K562 (cell line): ENCODE results near the gene APOL2. TPM values are rescaled to one million over a fixed set of nuclear protein-coding genes. Genes with fewer than 3 reads are reported as not detected.

Source experiments
- ATAC-seq: fragments of 200-7000 bp; cut with Tn5 transposase; 3 replicates; pipeline ENCODE4 v1.9.1; 2020; ENCODE audit warnings: moderate library complexity
- BruUV-seq: library from RNA; stranded (reverse); fragments of 400-500 nt; replicated peaks from 2 replicates; lab custom pipeline; 2021; lab: Mats Ljungman, UMichigan
- CTCF ChIA-PET: fragments of 300-600 bp; formaldehyde crosslinking; extraction: SDS; loops from one replicate; lab custom pipeline; 2021; ENCODE audit warnings: low intra/inter-chr PET ratio; lab: Yijun Ruan, JAX
- POLR2A ChIA-PET: fragments of 300-600, 350-650 bp; sonication (Branson Sonifier 250); formaldehyde crosslinking; extraction: SDS; loops from one replicate; lab custom pipeline; 2021; ENCODE audit warnings: antibody characterized with exemption, inconsistent platforms; lab: Yijun Ruan, JAX
- DNase-seq, 4 experiments: peaks; one replicate each; pipeline versions ENCODE4 v3.0.0 to v3.0.0-alpha.2; 2011 to 2018; ENCODE audit warnings: low spot score in 3 of 4, mixed read lengths in 3 of 4; ENCODE audit errors: extremely low read depth in 1 of 4
- FAIRE-seq: peaks from 2 replicates; lab custom pipeline; 2011; peaks lifted over from hg19 to GRCh38; lab: Jason Lieb, UNC
- H2AFZ ChIP-seq: 2 replicates; pipeline ENCODE4 v1.6.0; 2011; ENCODE audit warnings: low read depth, low read length, control low read depth, inconsistent platforms
- H3K27ac ChIP-seq: fragments of 200-600 bp; 3 replicates; pipeline ENCODE4 v1.8.0; 2011; ENCODE audit warnings: low read depth, mild to moderate bottlenecking, control low read depth, inconsistent platforms, low read length, moderate library complexity, mixed read lengths; ENCODE audit errors: extremely low read depth
- H3K27me3 ChIP-seq, 2 experiments: fragments of 300-600 bp in 1 of 2; 2 replicates in 1 of 2; 3 replicates in 1 of 2; pipeline versions ENCODE4 v1.6.0 to v1.8.0; 2011; ENCODE audit warnings: inconsistent platforms in 2 of 2, low read length in 2 of 2, mild to moderate bottlenecking in 1 of 2, mixed read lengths in 1 of 2, moderate library complexity in 1 of 2; ENCODE audit not compliant: control insufficient read depth in 2 of 2, insufficient read depth in 2 of 2
- H3K36me3 ChIP-seq: fragments of 300-600 bp; 3 replicates; pipeline ENCODE4 v1.8.0; 2011; ENCODE audit warnings: mild to moderate bottlenecking, low read length, inconsistent platforms; ENCODE audit not compliant: control insufficient read depth, insufficient read depth
- H3K4me1 ChIP-seq, 2 experiments: fragments of 200-600 bp in 1 of 2; replicated peaks in 1 of 2; 2 replicates in 1 of 2; 3 replicates in 1 of 2; pipeline versions ENCODE4 v1.5.1 to v1.8.0; 2011; ENCODE audit warnings: inconsistent platforms in 2 of 2, low read length in 2 of 2, mild to moderate bottlenecking in 1 of 2, mixed read lengths in 1 of 2, moderate library complexity in 1 of 2; ENCODE audit not compliant: control insufficient read depth in 2 of 2, insufficient read depth in 2 of 2
- H3K4me2 ChIP-seq: 2 replicates; pipeline ENCODE4 v1.6.1; 2011; ENCODE audit warnings: low read length, control low read depth, inconsistent platforms, mixed read lengths; ENCODE audit not compliant: insufficient read depth
- H3K4me3 ChIP-seq: fragments of 200-600 bp; sonication (generic), shearing (Covaris generic); 2 replicates; pipeline ENCODE4 v1.5.1; 2016; ENCODE audit warnings: control low read depth, inconsistent platforms
- H3K79me2 ChIP-seq: fragments of 200-600 bp; 3 replicates; pipeline ENCODE4 v1.8.0; 2011; ENCODE audit warnings: low read length, inconsistent platforms; ENCODE audit not compliant: control insufficient read depth, insufficient read depth
- H3K9ac ChIP-seq, 2 experiments: 2 replicates each; pipeline versions ENCODE4 v1.6.0 to v1.6.1; 2011; ENCODE audit warnings: low read depth in 2 of 2, low read length in 2 of 2, control low read depth in 1 of 2, inconsistent platforms in 1 of 2, mild to moderate bottlenecking in 1 of 2, mixed read lengths in 1 of 2; ENCODE audit not compliant: insufficient read depth in 1 of 2
- H3K9me1 ChIP-seq: one replicate; pipeline ENCODE4 v1.6.0; 2011; ENCODE audit warnings: inconsistent platforms, mild to moderate bottlenecking, low read length, moderate library complexity; ENCODE audit not compliant: control insufficient read depth, insufficient read depth
- H3K9me3 ChIP-seq: replicated peaks from 2 replicates; pipeline ENCODE4 v1.5.1; 2011; ENCODE audit warnings: low read depth, low read length, inconsistent platforms; ENCODE audit not compliant: control insufficient read depth, insufficient read depth
- H4K20me1 ChIP-seq: replicated peaks from 2 replicates; pipeline ENCODE4 v1.6.1; 2011; ENCODE audit warnings: low read length, inconsistent platforms, mixed read lengths; ENCODE audit not compliant: control insufficient read depth, insufficient read depth
- ARID4B ChIP-seq: sonication (generic); formaldehyde crosslinking; IDR thresholded peaks from 2 replicates; pipeline ENCODE4 v1.8.0; 2022; ENCODE audit warnings: mild to moderate bottlenecking, missing genetic modification reagents
- CCNT2 ChIP-seq: IDR thresholded peaks from 2 replicates; pipeline ENCODE4 v1.6.1; 2011; ENCODE audit warnings: borderline replicate concordance, low read depth, mild to moderate bottlenecking, moderate library complexity, mixed read lengths, low read length; ENCODE audit not compliant: insufficient read length; ENCODE audit errors: extremely low read depth
- DNMT1 ChIP-seq: fragments of 450-650 bp; IDR thresholded peaks from 2 replicates; pipeline ENCODE4 v1.6.1; 2016; ENCODE audit warnings: antibody characterized with exemption, mild to moderate bottlenecking
- EWSR1 ChIP-seq: fragments of 450-650 bp; IDR thresholded peaks from 2 replicates; pipeline ENCODE4 v1.6.1; 2018; ENCODE audit warnings: borderline replicate concordance, mild to moderate bottlenecking, low read depth, moderate library complexity; ENCODE audit not compliant: partially characterized antibody
- KDM5B ChIP-seq: fragments of 200-600 bp; sonication (generic); IDR thresholded peaks from 2 replicates; pipeline ENCODE4 v1.6.1; 2012; ENCODE audit warnings: low read depth, mild to moderate bottlenecking, moderate library complexity, low read length, control low read depth, inconsistent platforms; ENCODE audit not compliant: insufficient replicate concordance
- RBM15 ChIP-seq: fragments of 200-400 bp; formaldehyde crosslinking; IDR thresholded peaks from 2 replicates; pipeline ENCODE4 v1.6.1; 2018; ENCODE audit warnings: mild to moderate bottlenecking, low read length, moderate library complexity; ENCODE audit not compliant: insufficient read depth
- SNRNP70 ChIP-seq: fragments of 200-400 bp; formaldehyde crosslinking; optimal IDR thresholded peaks from 2 replicates; pipeline ENCODE3; 2017; ENCODE audit warnings: low read depth, low read length
- WGBS: fragments of 100-300 bp; shearing (Covaris generic); methylation state at CpG from one replicate; pipeline ENCODE4 v1.1.6; 2016; ENCODE audit warnings: low coverage, mixed read lengths; ENCODE audit not compliant: insufficient coverage; ENCODE audit errors: missing lambda C conversion rate; 5-methylcytosine and 5-hydroxymethylcytosine counted together
- in situ Hi-C: fragments of 300-500 bp; cut with MboI; formaldehyde crosslinking; loops from 4 replicates; pipeline ENCODE4 v1.15.0; 2018; ENCODE audit warnings: inconsistent platforms, mixed read lengths
- intact Hi-C: fragments of 100-400 bp; cut with micrococcal nuclease; formaldehyde crosslinking; loops from 2 replicates; pipeline ENCODE4 v1.14.2; 2022
- polyA plus RNA-seq, 8 experiments: library from polyadenylated mRNA; depleted of rRNA in 4 of 8; stranded (reverse) in 5 of 8; unstranded in 3 of 8; fragments of >200 nt; fragmentation: Nextera tagmentation in 2 of 8; fragmentation: Illumina TruSeq in 1 of 8; extraction: Ambion mirVana in 2 of 8; extraction: Trizol in 1 of 8; gene quantifications; 2 replicates each; pipeline versions ENCODE4 v1.2.1 to v1.2.3, GENCODE V29; 2011 to 2014; ENCODE audit warnings: inconsistent platforms in 1 of 8, missing spikeins in 1 of 8
- total RNA-seq, 7 experiments: library from RNA; depleted of rRNA in 6 of 7; stranded (reverse); fragments of >200 nt in 6 of 7; fragmentation: Illumina TruSeq in 2 of 7; extraction: Trizol in 2 of 7; gene quantifications; 2 replicates each; pipeline versions ENCODE4 v1.2.1 to v1.2.3, GENCODE V29; 2011 to 2021; ENCODE audit warnings: low replicate concordance in 1 of 7

Gene APOL2
- total and polyA plus RNA-seq, 9 of the 15 experiments (the other 6 are each of a cell fraction or from before 2014, with no cell fraction given): 2.7 to 10.6 (median 8.9) TPM

GRCh38 chr22:36239150-36239400 is 252 bp downstream of the APOL2 start:
- intact Hi-C loops (loop anchor here (5.0 kb wide), 1 partner anchor 38 kb away; no protein-coding TSS in a partner anchor), in situ Hi-C loops (no loop called here)
- TF ChIP-seq EWSR1 (no peak), ARID4B (0 out of 2 replicates have a peak, but pooled peaks have one; percentile 11), DNMT1 (no peak), SNRNP70 (no peak), CCNT2 (no peak), RBM15 (no peak), KDM5B (peak; percentile 8)
- peak overlapping the region; percentile 94 for H2AFZ ChIP-seq
- H3K27ac ChIP-seq: peak overlapping the region; percentile 87
- no peak for DNase-seq
- H3K4me1 ChIP-seq: peaks cover 4 to 6% of the 10 kb centered on the region in 2 experiments; a peak in 4 of 5 replicates
- no peaks in the 10 kb centered on the region for H3K27me3 ChIP-seq
- no peak for FAIRE-seq
- no peaks in the 10 kb centered on the region for H4K20me1 ChIP-seq
- peaks cover 23% of the 10 kb centered on the region for H3K79me2 ChIP-seq
- H3K4me2 ChIP-seq: peak overlapping the region; percentile 97
- TSS peak; percentile 63 for BruUV-seq
- H3K4me3 ChIP-seq: peak overlapping the region; percentile 59
- peak; percentile 43 for ATAC-seq
- WGBS: 0% methylated on average over 4 of the region's 4 CpGs
- H3K9me3 ChIP-seq: peaks cover 2% of the 10 kb centered on the region; the same call in 1 of the 2 replicates
- CTCF ChIA-PET: no interaction called here
- POLR2A ChIA-PET: interaction anchor here (0.8 to 3.2 kb wide), 5 partner anchors 9 to 252 kb away, joined by 3 to 15 read pairs (median 4); partner anchors contain the start of gene APOL1
- H3K9me1 ChIP-seq: no peaks in the 10 kb centered on the region
- H3K36me3 ChIP-seq: peaks cover 3% of the 10 kb centered on the region; the same call in 1 of the 3 replicates
- H3K9ac ChIP-seq: peak overlapping the region; percentile 74 to 89
